ENCODE data around the gene DDX1. TPM values are rescaled to one million over a fixed set of nuclear protein-coding genes. Genes with fewer than 3 reads are reported as not detected.

The DDX1 gene
- total and polyA plus RNA-seq, 2 of the 4 experiments (the other 2 are of a cell fraction): 73.6 to 74.9 TPM

DNA sequence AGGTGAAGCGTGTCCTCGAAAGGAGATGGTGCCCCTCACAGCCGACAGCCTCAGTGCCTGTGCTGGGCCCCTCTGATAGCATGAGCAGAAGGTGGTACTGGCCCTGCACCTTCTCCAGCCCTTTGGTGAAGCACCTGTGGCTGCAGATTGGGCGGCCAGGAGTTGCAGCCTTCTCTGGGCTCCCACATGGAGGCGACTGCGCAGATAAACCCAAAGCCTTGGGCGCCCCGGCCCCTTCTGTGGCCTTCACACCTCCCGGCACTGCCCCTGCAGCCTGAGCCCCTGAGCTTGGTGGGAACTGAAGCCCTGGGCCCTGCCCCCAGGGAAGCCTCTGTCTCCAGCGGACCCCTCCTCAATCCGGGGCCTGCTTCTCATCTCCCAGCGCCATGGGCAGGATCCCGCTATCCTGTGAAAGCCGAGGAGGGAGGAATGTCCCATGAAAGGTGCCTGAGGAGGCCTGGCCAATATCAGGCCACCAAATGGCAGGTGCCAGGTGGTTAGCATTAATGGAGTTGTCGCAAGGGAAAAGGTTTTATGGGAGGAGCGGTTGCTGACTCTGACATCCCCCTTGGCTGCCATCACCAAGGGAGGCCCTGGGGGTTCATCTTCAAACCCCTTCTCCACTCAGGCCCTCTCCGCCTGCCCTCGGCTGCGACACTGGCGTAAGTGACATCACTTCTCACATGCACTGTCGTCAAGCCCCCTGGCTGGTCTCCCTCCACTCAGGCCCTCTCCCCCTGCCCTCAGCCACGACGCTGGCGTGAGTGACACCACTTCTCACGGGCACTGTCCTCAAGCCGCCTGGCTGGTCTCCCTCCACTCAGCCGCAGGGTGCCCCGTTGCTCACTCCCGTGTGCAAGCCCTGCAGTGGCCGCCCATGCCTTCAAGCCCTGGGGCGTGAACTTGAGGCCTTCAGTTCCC lies 62.4 kb downstream of the DDX1 start (continued):
- TF ChIP-seq, protein P1, sequence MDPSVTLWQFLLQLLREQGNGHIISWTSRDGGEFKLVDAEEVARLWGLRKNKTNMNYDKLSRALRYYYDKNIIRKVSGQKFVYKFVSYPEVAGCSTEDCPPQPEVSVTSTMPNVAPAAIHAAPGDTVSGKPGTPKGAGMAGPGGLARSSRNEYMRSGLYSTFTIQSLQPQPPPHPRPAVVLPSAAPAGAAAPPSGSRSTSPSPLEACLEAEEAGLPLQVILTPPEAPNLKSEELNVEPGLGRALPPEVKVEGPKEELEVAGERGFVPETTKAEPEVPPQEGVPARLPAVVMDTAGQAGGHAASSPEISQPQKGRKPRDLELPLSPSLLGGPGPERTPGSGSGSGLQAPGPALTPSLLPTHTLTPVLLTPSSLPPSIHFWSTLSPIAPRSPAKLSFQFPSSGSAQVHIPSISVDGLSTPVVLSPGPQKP (IDR thresholded peaks at IDR 0.05; ENCODE audit: borderline replicate concordance, low read depth, low read length): no peak

DNA sequence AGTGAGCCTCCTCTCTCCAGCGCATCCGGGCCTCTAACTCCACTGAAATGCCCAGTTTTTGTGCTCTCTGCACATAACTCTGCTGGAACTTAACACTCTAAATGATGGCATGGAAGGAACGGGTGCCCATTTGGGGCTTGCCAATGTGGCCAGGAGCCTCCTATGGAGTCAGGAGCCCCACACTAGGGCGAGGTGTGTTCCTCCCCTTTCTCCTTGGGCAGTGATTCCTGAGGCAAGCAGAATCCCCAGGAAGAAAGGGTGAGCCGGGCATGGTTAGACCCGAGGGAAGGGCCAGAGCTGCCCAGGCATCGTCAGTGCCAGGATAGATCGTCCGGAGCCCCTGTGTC lies 63.0 kb downstream of the DDX1 start:
- H3K27me3 ChIP-seq (ENCODE audit: control insufficient read depth, insufficient read depth, low read length): peaks cover 1% of the 10 kb centered on the region; the same call in 1 of the 2 replicates
- DNase-seq (no peak), ATAC-seq (ENCODE audit: low read depth) (no peak)
- no peak overlapping the region for H2BK20ac ChIP-seq (ENCODE audit: low read depth, low read length)
- no peak overlapping the region for H3K27ac ChIP-seq (ENCODE audit: insufficient read depth, low read length)
- no peak overlapping the region for H3K18ac ChIP-seq (ENCODE audit: low read depth, low read length)
- H2BK5ac ChIP-seq (ENCODE audit: low read depth, low read length, poor library complexity, severe bottlenecking): no peak overlapping the region
- H3K14ac ChIP-seq (replicated peaks; ENCODE audit: low read depth, low read length): no peak overlapping the region
- dilution Hi-C loops (cut with HindIII; ENCODE audit: low sequenced_read_pairs, unreplicated experiment): no loop called here
- no peak overlapping the region for H3K23ac ChIP-seq (ENCODE audit: low read depth, low read length)
- H2AFZ ChIP-seq (replicated peaks; ENCODE audit: low read length, poor library complexity): no peak overlapping the region
- H4K20me1 ChIP-seq (ENCODE audit: insufficient read depth, low read length): no peaks in the 10 kb centered on the region
- no peak overlapping the region for H2BK120ac ChIP-seq (ENCODE audit: low read depth, low read length)
- no peak overlapping the region for H4K5ac ChIP-seq (ENCODE audit: low read depth, low read length)
- H3K4me2 ChIP-seq (ENCODE audit: low read depth, low read length): no peak overlapping the region
- no peak overlapping the region for H4K8ac ChIP-seq (ENCODE audit: low read depth in 2 of 2, low read length in 2 of 2)
- H3K4ac ChIP-seq (ENCODE audit: low read depth, low read length): no peak overlapping the region
- no peak overlapping the region for H2AK9ac ChIP-seq (replicated peaks; ENCODE audit: low read depth, low read length, poor library complexity)
- no peaks in the 10 kb centered on the region for H3K79me1 ChIP-seq (ENCODE audit: low read depth in 1 of 2, low read length in 2 of 2)
- no peak overlapping the region for H3K9ac ChIP-seq (ENCODE audit: low read depth, low read length)
- CTCF ChIA-PET: no interaction called here
- BruUV-seq (replicated peaks): no TSS peak
- H3K56ac ChIP-seq (ENCODE audit: extremely low read depth, insufficient read depth, low read length): no peak overlapping the region
- in situ Hi-C loops (cut with MboI; ENCODE audit: low sequenced_read_pairs): no loop called here
- H3K9me3 ChIP-seq (ENCODE audit: control insufficient read depth, insufficient read depth, low read length): no peaks in the 10 kb centered on the region
- 80% methylated on average over 2 of the region's 9 CpGs; no CpG with 5 or more reads in 1 of the 2 experiments for WGBS, 2 experiments (ENCODE audit: extremely low coverage in 2 of 2, insufficient read length in 1 of 2)
- no peak overlapping the region for H4K91ac ChIP-seq (ENCODE audit: insufficient read depth, low read depth, low read length)
- no peaks in the 10 kb centered on the region for H3K4me1 ChIP-seq (ENCODE audit: control insufficient read depth, insufficient read depth, low read length)
- POLR2A ChIA-PET (ENCODE audit: unreplicated experiment): no interaction called here
- H3K9me1 ChIP-seq (ENCODE audit: insufficient read depth, low read length): no peaks in the 10 kb centered on the region
- H3K4me3 ChIP-seq (ENCODE audit: insufficient read depth, low read depth, low read length): no peak overlapping the region
- no peaks in the 10 kb centered on the region for H3K36me3 ChIP-seq (ENCODE audit: control insufficient read depth, insufficient read depth, low read length)
- no peak overlapping the region for H2BK15ac ChIP-seq (ENCODE audit: low read depth, low read length)
- intact Hi-C loops (cut with micrococcal nuclease): no loop called here
- H2AK5ac ChIP-seq (ENCODE audit: low read depth, low read length): no peak overlapping the region
- TF ChIP-seq NFE2L2 (IDR thresholded peaks at IDR 0.05; ENCODE audit: low read depth, low read length) (no peak), SMC3 (IDR thresholded peaks at IDR 0.05; ENCODE audit: low read depth, low read length) (no peak), MAFK (IDR thresholded peaks at IDR 0.05; ENCODE audit: low read depth, low read length) (no peak), CHD1 (IDR thresholded peaks at IDR 0.05; ENCODE audit: low read depth, low read length) (no peak), RFX5 (IDR thresholded peaks at IDR 0.05; ENCODE audit: low read depth, low read length) (no peak), MAZ (IDR thresholded peaks at IDR 0.05; ENCODE audit: borderline replicate concordance, low read depth, low read length) (no peak), RCOR1 (IDR thresholded peaks at IDR 0.05; ENCODE audit: insufficient replicate concordance, low read length) (no peak), RAD21 (IDR thresholded peaks at IDR 0.05; ENCODE audit: low read length) (no peak), CEBPB (IDR thresholded peaks at IDR 0.05; ENCODE audit: low read depth, low read length) (no peak), FOS (IDR thresholded peaks at IDR 0.05; ENCODE audit: low read depth, low read length) (no peak)
- TF ChIP-seq, protein P2, sequence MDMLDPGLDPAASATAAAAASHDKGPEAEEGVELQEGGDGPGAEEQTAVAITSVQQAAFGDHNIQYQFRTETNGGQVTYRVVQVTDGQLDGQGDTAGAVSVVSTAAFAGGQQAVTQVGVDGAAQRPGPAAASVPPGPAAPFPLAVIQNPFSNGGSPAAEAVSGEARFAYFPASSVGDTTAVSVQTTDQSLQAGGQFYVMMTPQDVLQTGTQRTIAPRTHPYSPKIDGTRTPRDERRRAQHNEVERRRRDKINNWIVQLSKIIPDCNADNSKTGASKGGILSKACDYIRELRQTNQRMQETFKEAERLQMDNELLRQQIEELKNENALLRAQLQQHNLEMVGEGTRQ (IDR thresholded peaks at IDR 0.05; ENCODE audit: low read depth, low read length): no peak
- TF ChIP-seq, protein P3, sequence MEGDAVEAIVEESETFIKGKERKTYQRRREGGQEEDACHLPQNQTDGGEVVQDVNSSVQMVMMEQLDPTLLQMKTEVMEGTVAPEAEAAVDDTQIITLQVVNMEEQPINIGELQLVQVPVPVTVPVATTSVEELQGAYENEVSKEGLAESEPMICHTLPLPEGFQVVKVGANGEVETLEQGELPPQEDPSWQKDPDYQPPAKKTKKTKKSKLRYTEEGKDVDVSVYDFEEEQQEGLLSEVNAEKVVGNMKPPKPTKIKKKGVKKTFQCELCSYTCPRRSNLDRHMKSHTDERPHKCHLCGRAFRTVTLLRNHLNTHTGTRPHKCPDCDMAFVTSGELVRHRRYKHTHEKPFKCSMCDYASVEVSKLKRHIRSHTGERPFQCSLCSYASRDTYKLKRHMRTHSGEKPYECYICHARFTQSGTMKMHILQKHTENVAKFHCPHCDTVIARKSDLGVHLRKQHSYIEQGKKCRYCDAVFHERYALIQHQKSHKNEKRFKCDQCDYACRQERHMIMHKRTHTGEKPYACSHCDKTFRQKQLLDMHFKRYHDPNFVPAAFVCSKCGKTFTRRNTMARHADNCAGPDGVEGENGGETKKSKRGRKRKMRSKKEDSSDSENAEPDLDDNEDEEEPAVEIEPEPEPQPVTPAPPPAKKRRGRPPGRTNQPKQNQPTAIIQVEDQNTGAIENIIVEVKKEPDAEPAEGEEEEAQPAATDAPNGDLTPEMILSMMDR (conservative IDR thresholded peaks at IDR 0.05; ENCODE audit: low read depth, low read length): no peak

All from IMR-90 (cell line).